BJ (cell line): ENCODE data around the gene DLX3. TPM values are rescaled to one million over a fixed set of nuclear protein-coding genes. Genes with fewer than 3 reads are reported as not detected.

Experiments used
- CTCF ChIA-PET: fragments of 350-600 bp; formaldehyde crosslinking; extraction: SDS; loops from one replicate; lab custom pipeline; 2021; ENCODE audit warnings: antibody characterized with exemption, inconsistent platforms; lab: Yijun Ruan, JAX
- POLR2A ChIA-PET: fragments of 300-600 bp; sonication (Branson Sonifier 250); formaldehyde crosslinking; extraction: SDS; loops from one replicate; lab custom pipeline; 2021; ENCODE audit warnings: antibody characterized with exemption; lab: Charles Lee
- DNase-seq: peaks from one replicate; pipeline ENCODE4 v3.0.0-alpha.2; 2011; ENCODE audit warnings: low read depth
- H3K27me3 ChIP-seq: 2 replicates; pipeline ENCODE4 v1.6.0; 2011; ENCODE audit warnings: low read length; ENCODE audit not compliant: control insufficient read depth, insufficient read depth
- H3K36me3 ChIP-seq: 2 replicates; pipeline ENCODE4 v1.5.1; 2011; ENCODE audit warnings: low read length; ENCODE audit not compliant: control insufficient read depth, insufficient read depth
- H3K4me3 ChIP-seq: 2 replicates; pipeline ENCODE4 v1.5.1; 2011; ENCODE audit warnings: low read depth, mild to moderate bottlenecking, control low read depth, low read length
- polyA plus RNA-seq: library from polyadenylated mRNA; depleted of rRNA; stranded (reverse); fragments of >200 nt; gene quantifications from 2 replicates; pipeline ENCODE4 v1.2.3, GENCODE V29; 2011
- TF ChIP-seq, protein P1 (sequence below): IDR thresholded peaks from 2 replicates; pipeline ENCODE4 v1.5.1; 2011; ENCODE audit warnings: low read depth, mild to moderate bottlenecking, control low read depth, inconsistent platforms, low read length, moderate library complexity; ENCODE audit not compliant: insufficient read depth

Gene DLX3
- polyA plus RNA-seq, 1 experiment, result 0.06 TPM

GRCh38 chr17:50018909-50019308 is 23.9 kb upstream of the DLX3 start:
- H3K27me3 ChIP-seq, result no peaks in the 10 kb centered on the region
- no peak overlapping the region for H3K4me3 ChIP-seq
- CTCF ChIA-PET, result interaction anchor here (0.6 kb wide), 1 partner anchor 17 kb away, joined by 4 read pairs; no protein-coding TSS in a partner anchor
- POLR2A ChIA-PET, result no interaction called here
- no peaks in the 10 kb centered on the region for H3K36me3 ChIP-seq
- TF ChIP-seq, protein P1, sequence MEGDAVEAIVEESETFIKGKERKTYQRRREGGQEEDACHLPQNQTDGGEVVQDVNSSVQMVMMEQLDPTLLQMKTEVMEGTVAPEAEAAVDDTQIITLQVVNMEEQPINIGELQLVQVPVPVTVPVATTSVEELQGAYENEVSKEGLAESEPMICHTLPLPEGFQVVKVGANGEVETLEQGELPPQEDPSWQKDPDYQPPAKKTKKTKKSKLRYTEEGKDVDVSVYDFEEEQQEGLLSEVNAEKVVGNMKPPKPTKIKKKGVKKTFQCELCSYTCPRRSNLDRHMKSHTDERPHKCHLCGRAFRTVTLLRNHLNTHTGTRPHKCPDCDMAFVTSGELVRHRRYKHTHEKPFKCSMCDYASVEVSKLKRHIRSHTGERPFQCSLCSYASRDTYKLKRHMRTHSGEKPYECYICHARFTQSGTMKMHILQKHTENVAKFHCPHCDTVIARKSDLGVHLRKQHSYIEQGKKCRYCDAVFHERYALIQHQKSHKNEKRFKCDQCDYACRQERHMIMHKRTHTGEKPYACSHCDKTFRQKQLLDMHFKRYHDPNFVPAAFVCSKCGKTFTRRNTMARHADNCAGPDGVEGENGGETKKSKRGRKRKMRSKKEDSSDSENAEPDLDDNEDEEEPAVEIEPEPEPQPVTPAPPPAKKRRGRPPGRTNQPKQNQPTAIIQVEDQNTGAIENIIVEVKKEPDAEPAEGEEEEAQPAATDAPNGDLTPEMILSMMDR, result no peak
- no peak for DNase-seq

GRCh38 chr17:50015146-50015545 is 20.1 kb upstream of the DLX3 start:
- TF ChIP-seq, protein P1, result no peak
- DNase-seq, result no peak
- no peaks in the 10 kb centered on the region for H3K36me3 ChIP-seq
- H3K4me3 ChIP-seq, result no peak overlapping the region
- ChIA-PET POLR2A (no interaction called here), CTCF (interaction anchor here (1.4 kb wide), 1 partner anchor 18 kb away, joined by 4 read pairs; no protein-coding TSS in a partner anchor)
- H3K27me3 ChIP-seq, result no peaks in the 10 kb centered on the region

DNA sequence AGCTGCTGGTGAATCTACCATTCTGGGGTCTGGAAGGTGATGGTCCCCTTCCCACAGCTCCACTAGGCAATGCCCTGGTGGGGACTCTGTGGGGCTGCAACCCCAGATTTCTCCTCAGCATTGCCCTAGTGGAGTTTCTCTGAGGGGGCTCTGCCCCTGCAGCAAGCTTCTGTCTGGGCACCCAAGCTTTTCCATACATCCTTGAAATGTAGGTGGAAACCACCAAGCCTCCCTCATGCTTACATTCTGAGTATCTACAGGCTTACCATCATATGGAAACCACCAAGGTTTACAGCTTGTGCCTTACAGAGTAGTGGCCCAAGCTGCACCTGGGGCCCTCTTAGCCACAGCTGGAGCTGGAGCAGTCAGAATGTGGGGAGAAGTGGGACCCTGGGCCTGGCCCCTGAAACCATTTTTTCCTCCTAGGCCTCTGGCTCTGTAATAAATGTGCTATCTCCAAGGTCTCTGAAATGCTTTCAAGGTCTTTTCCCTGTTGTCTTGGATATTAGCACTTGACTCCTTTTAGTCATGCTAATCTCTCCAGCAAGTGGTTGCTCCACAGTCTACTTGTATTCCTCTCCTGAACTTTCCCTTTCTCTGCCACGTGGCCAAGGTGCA is 19.6 kb upstream of the DLX3 start:
- Histone ChIP-seq H3K4me3 (no peak overlapping the region), H3K27me3 (no peaks in the 10 kb centered on the region), H3K36me3 (no peaks in the 10 kb centered on the region)
- ChIA-PET POLR2A (no interaction called here), CTCF (interaction anchor here (0.7 to 1.5 kb wide), 3 partner anchors 12 to 63 kb away, joined by 3 to 4 read pairs (median 3); no protein-coding TSS in a partner anchor)
- DNase-seq, result no peak
- TF ChIP-seq, protein P1, result no peak

GRCh38 chr17:50013079-50013478 is 18.1 kb upstream of the DLX3 start:
- Histone ChIP-seq H3K4me3 (no peak overlapping the region), H3K27me3 (no peaks in the 10 kb centered on the region), H3K36me3 (no peaks in the 10 kb centered on the region)
- POLR2A ChIA-PET, result no interaction called here
- TF ChIP-seq, protein P1, result no peak
- CTCF ChIA-PET, result interaction anchor here (1.5 kb wide), 1 partner anchor 14 kb away, joined by 3 read pairs; no protein-coding TSS in a partner anchor
- no peak for DNase-seq

- Histone ChIP-seq H3K27me3 (peaks cover 3% of the 10 kb centered on the region), H3K36me3 (no peaks in the 10 kb centered on the region), H3K4me3 (no peak overlapping the region)
- ChIA-PET POLR2A (no interaction called here), CTCF (interaction anchor here (0.6 to 1.9 kb wide), 3 partner anchors 11 to 119 kb away, joined by 3 to 12 read pairs (median 4); no protein-coding TSS in a partner anchor)
- DNase-seq, result no peak
- TF ChIP-seq, protein P1, result no peak
Measured at GRCh38 chr17:50009282-50009681, 14.3 kb upstream of the DLX3 start.
